Esophagus muscularis mucosa (tissue), 4 donors: ENCODE results near the gene BCL7C. TPM values are rescaled to one million over a fixed set of nuclear protein-coding genes. Genes with fewer than 3 reads are reported as not detected.
A peak's percentile ranks its signal among the peaks of the same experiment; 100 is the strongest.

Experiments used
- DNase-seq: peaks from one replicate; pipeline ENCODE4 v3.0.0-alpha.2; 2017; ENCODE audit errors: extremely low spot score
- H3K27ac ChIP-seq, 4 donors: fragments of 200-600 bp; sonication (generic); replicated peaks in 1 of 4; 1 replicate in 3 of 4; 2 replicates in 1 of 4; pipeline ENCODE4 v1.5.1; 2016 to 2019; ENCODE audit warnings: mild to moderate bottlenecking in 1 of 4
- H3K27me3 ChIP-seq, 4 donors: fragments of 200-600 bp; sonication (generic); one replicate each; pipeline versions ENCODE4 v1.5.1 to v1.6.0; 2016 to 2019
- H3K36me3 ChIP-seq, 4 donors: fragments of 200-600 bp; sonication (generic); one replicate each; pipeline ENCODE4 v1.5.1; 2016 to 2019
- H3K4me1 ChIP-seq, 4 donors: fragments of 200-600 bp; sonication (generic); one replicate each; pipeline ENCODE4 v1.5.1; 2016 to 2019
- H3K4me3 ChIP-seq, 4 donors: fragments of 200-600 bp; sonication (generic); 1 replicate in 2 of 4; 2 replicates in 2 of 4; pipeline ENCODE4 v1.5.1; 2016 to 2019; ENCODE audit warnings: mild to moderate bottlenecking in 4 of 4, moderate library complexity in 1 of 4
- H3K9me3 ChIP-seq, 4 donors: fragments of 200-600 bp; sonication (generic); 1 replicate in 3 of 4; 2 replicates in 1 of 4; pipeline ENCODE4 v1.5.1; 2016 to 2019
- CTCF ChIP-seq, 3 experiments: fragments of 200-600 bp in 2 of 3; fragments of 450-650 bp in 1 of 3; sonication (generic) in 2 of 3; IDR thresholded peaks; one replicate each; pipeline ENCODE4 v1.5.1; 2017 to 2019; ENCODE audit warnings: antibody characterized with exemption in 3 of 3, mild to moderate bottlenecking in 2 of 3, moderate library complexity in 1 of 3
- EP300 ChIP-seq: sonication (generic); formaldehyde crosslinking; IDR thresholded peaks from one replicate; pipeline ENCODE4 v1.6.1; 2017; ENCODE audit warnings: antibody characterized with exemption
- POLR2A ChIP-seq: fragments of 450-650 bp; IDR thresholded peaks from one replicate; pipeline ENCODE4 v1.6.1; 2017; ENCODE audit warnings: antibody characterized with exemption, moderate library complexity, mild to moderate bottlenecking, low read depth
- POLR2AphosphoS5 ChIP-seq, 2 donors: sonication (generic); formaldehyde crosslinking; IDR thresholded peaks; one replicate each; pipeline ENCODE4 v1.6.1; 2017; ENCODE audit warnings: antibody characterized with exemption in 2 of 2
- whole genome bisulfite sequencing: methylation state at CpG from one replicate; pipeline ENCODE4 v1.1.5; 2018; 5-methylcytosine and 5-hydroxymethylcytosine counted together
- intact Hi-C: fragments of 100-400 bp; cut with DNase I; formaldehyde crosslinking; loops from one replicate; pipeline ENCODE4 v1.15.1; 2023
- total RNA-seq, 4 donors: library from RNA; depleted of rRNA; stranded (reverse); fragments of >200 nt; gene quantifications; one replicate each; pipeline versions ENCODE4 v1.1.0 to v1.2.1, GENCODE V29; 2016

BCL7C gene
- total RNA-seq, 4 donors from 2014 or later: 42.1 to 57.9 (median 45.5) TPM

GRCh38 chr16:30904114-30904780, 10.4 kb upstream of the BCL7C start:
- intact Hi-C loops: no loop called here
- DNase-seq: no peak
- H3K27ac ChIP-seq: peak overlapping the region; percentile 84 to 91 (median 89)
- peaks cover 9 to 37% (median 28%) of the 10 kb centered on the region in 4 donors for H3K4me1 ChIP-seq
- peaks cover 0 to 4% (median 0%) of the 10 kb centered on the region in 4 donors for H3K36me3 ChIP-seq
- no peak overlapping the region for H3K4me3 ChIP-seq
- 100% methylated on average over 6 of the region's 19 CpGs for WGBS
- no peak for TF ChIP-seq EP300
- TF ChIP-seq POLR2AphosphoS5 (IDR thresholded peaks at IDR 0.05): no peak
- TF ChIP-seq POLR2A: no peak
- no peak for TF ChIP-seq CTCF (IDR thresholded peaks at IDR 0.05)
- no peaks in the 10 kb centered on the region for H3K27me3 ChIP-seq
- H3K9me3 ChIP-seq: no peaks in the 10 kb centered on the region

GRCh38 chr16:30903596-30903995, 9.7 kb upstream of the BCL7C start:
- intact Hi-C loops: no loop called here
- H3K9me3 ChIP-seq: no peaks in the 10 kb centered on the region
- DNase-seq: no peak
- peaks cover 9 to 37% (median 28%) of the 10 kb centered on the region in 4 donors for H3K4me1 ChIP-seq
- peak overlapping the region; percentile 84 to 91 (median 89) for H3K27ac ChIP-seq
- 66% methylated on average over 4 of the region's 4 CpGs for WGBS
- peaks cover 0 to 4% (median 0%) of the 10 kb centered on the region in 4 donors for H3K36me3 ChIP-seq
- no peak overlapping the region for H3K4me3 ChIP-seq
- TF ChIP-seq POLR2AphosphoS5 (IDR thresholded peaks at IDR 0.05): peak in 1 of 2 donors; percentile 27
- TF ChIP-seq POLR2A: no peak
- TF ChIP-seq EP300: no peak
- H3K27me3 ChIP-seq: no peaks in the 10 kb centered on the region

GRCh38 chr16:30903002-30903401, 9.1 kb upstream of the BCL7C start:
- peak overlapping the region in 3 of 4 donors; percentile 63 to 68 (median 64) for H3K4me3 ChIP-seq
- H3K27ac ChIP-seq: peak overlapping the region; percentile 84 to 91 (median 89)
- peaks cover 0 to 4% (median 0%) of the 10 kb centered on the region in 4 donors for H3K36me3 ChIP-seq
- H3K4me1 ChIP-seq: peaks cover 9 to 37% (median 28%) of the 10 kb centered on the region in 4 donors
- WGBS: 82% methylated on average over 4 of the region's 4 CpGs
- H3K27me3 ChIP-seq: no peaks in the 10 kb centered on the region
- no peak for TF ChIP-seq POLR2AphosphoS5 (IDR thresholded peaks at IDR 0.05)
- no peak for TF ChIP-seq CTCF (IDR thresholded peaks at IDR 0.05)
- no peak for TF ChIP-seq POLR2A
- no peak for TF ChIP-seq EP300
- H3K9me3 ChIP-seq: no peaks in the 10 kb centered on the region
- no peak for DNase-seq
- intact Hi-C loops: no loop called here

GRCh38 chr16:30902029-30902972, 8.4 kb upstream of the BCL7C start:
- Histone ChIP-seq H3K36me3 (peaks cover 0 to 4% (median 0%) of the 10 kb centered on the region in 4 donors), H3K4me3 (peak overlapping the region; percentile 63 to 68 (median 65)), H3K9me3 (no peaks in the 10 kb centered on the region), H3K27ac (peak overlapping the region; percentile 84 to 91 (median 89)), H3K4me1 (peaks cover 9 to 41% (median 32%) of the 10 kb centered on the region in 4 donors), H3K27me3 (no peaks in the 10 kb centered on the region)
- no peak for DNase-seq
- 27% methylated on average over 33 of the region's 99 CpGs for WGBS
- peak in 2 of 3 experiments; percentile 47 to 61 for TF ChIP-seq CTCF (IDR thresholded peaks at IDR 0.05)
- no peak for TF ChIP-seq POLR2A
- TF ChIP-seq EP300: no peak
- TF ChIP-seq POLR2AphosphoS5 (IDR thresholded peaks at IDR 0.05): peak in 1 of 2 donors; percentile 15
- intact Hi-C loops: no loop called here
